ENCODE measurements around the gene FSTL4.

DNA sequence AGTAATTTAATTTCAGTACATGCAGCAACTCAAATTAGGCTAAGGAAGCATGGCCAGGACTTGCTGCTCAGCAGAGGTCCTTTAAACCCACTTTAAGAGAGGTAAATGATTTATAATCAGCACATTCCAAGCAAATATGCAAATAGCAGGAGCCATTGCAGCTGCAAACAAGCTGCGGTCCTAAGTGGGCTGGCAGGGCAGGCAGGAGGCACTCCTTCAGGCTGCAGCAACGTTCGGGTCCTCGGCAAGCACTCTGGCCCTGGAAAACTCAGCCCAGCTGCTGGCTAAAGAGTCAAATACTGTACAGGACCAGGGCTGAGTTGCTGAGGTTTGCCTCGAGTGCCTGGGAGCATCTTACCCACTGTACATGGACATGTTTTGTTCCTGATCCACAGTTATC, 126.9 kb downstream of the FSTL4 start:
- TF ChIP-seq, protein P1, sequence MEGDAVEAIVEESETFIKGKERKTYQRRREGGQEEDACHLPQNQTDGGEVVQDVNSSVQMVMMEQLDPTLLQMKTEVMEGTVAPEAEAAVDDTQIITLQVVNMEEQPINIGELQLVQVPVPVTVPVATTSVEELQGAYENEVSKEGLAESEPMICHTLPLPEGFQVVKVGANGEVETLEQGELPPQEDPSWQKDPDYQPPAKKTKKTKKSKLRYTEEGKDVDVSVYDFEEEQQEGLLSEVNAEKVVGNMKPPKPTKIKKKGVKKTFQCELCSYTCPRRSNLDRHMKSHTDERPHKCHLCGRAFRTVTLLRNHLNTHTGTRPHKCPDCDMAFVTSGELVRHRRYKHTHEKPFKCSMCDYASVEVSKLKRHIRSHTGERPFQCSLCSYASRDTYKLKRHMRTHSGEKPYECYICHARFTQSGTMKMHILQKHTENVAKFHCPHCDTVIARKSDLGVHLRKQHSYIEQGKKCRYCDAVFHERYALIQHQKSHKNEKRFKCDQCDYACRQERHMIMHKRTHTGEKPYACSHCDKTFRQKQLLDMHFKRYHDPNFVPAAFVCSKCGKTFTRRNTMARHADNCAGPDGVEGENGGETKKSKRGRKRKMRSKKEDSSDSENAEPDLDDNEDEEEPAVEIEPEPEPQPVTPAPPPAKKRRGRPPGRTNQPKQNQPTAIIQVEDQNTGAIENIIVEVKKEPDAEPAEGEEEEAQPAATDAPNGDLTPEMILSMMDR (conservative IDR thresholded peaks at IDR 0.05): no peak
- TF ChIP-seq EZH2 (IDR thresholded peaks at IDR 0.05; ENCODE audit: low read depth): no peak
